T-cell (primary cell): ENCODE data around the gene SLC4A11. TPM values are rescaled to one million over a fixed set of nuclear protein-coding genes. Genes with fewer than 3 reads are reported as not detected.

ENCODE experiments used
- ATAC-seq, 4 experiments: fragments of 200-7000 bp in 3 of 4; fragments of 150-1000 bp in 1 of 4; cut with Tn5 transposase; replicated peaks in 1 of 4; 1 replicate in 3 of 4; 2 replicates in 1 of 4; pipeline ENCODE4 v1.10.0; 2021; ENCODE audit warnings: moderate library complexity in 3 of 4, mild to moderate bottlenecking in 2 of 4, moderate number of reproducible peaks in 1 of 4
- CTCF ChIA-PET, 2 donors: fragments of 300-600 bp; sonication (Branson Sonifier 250); formaldehyde crosslinking; loops; one replicate each; lab custom pipeline; 2022; ENCODE audit warnings: antibody characterized with exemption in 2 of 2; lab: Charles Lee
- POLR2A ChIA-PET, 2 donors: fragments of 300-600 bp; sonication (Branson Sonifier 250); formaldehyde crosslinking; loops; one replicate each; lab custom pipeline; 2022; ENCODE audit warnings: antibody characterized with exemption in 2 of 2; lab: Charles Lee
- DNase-seq, 35 experiments: peaks; one replicate each; pipeline versions ENCODE4 v3.0.0 to v3.0.0-alpha.2; 2013 to 2023
- H3K27ac ChIP-seq: one replicate; pipeline ENCODE4 v1.5.1; 2013; ENCODE audit warnings: low read length
- H3K27me3 ChIP-seq, 2 experiments: replicated peaks in 1 of 2; 1 replicate in 1 of 2; 2 replicates in 1 of 2; pipeline versions ENCODE4 v1.6.1 to v1.7.0; 2013; ENCODE audit warnings: low read length in 1 of 2, mixed read lengths in 1 of 2; ENCODE audit not compliant: control insufficient read depth in 2 of 2, insufficient read depth in 2 of 2; ENCODE audit errors: extremely low read depth in 1 of 2
- H3K36me3 ChIP-seq, 2 donors: 1 replicate in 1 of 2; 2 replicates in 1 of 2; pipeline versions ENCODE4 v1.6.1 to v1.7.0; 2013; ENCODE audit warnings: low read length in 1 of 2; ENCODE audit not compliant: control insufficient read depth in 2 of 2, insufficient read depth in 1 of 2; ENCODE audit errors: extremely low read depth in 1 of 2
- H3K4me1 ChIP-seq, 2 experiments: 1 replicate in 1 of 2; 2 replicates in 1 of 2; pipeline versions ENCODE4 v1.6.1 to v1.7.0; 2013; ENCODE audit warnings: low read length in 2 of 2, mixed read lengths in 1 of 2; ENCODE audit not compliant: insufficient read depth in 2 of 2, control insufficient read depth in 1 of 2; ENCODE audit errors: extremely low read depth in 1 of 2
- H3K4me3 ChIP-seq, 2 donors: 1 replicate in 1 of 2; 2 replicates in 1 of 2; pipeline versions ENCODE4 v1.5.1 to v1.7.0; 2013; ENCODE audit warnings: mild to moderate bottlenecking in 2 of 2, low read length in 1 of 2, moderate library complexity in 1 of 2; ENCODE audit not compliant: control insufficient read depth in 1 of 2; ENCODE audit errors: extremely low read depth in 1 of 2
- H3K9me3 ChIP-seq: 2 replicates; pipeline ENCODE4 v1.7.0; 2013
- H3K27ac Mint-ChIP-seq, 2 donors: one replicate each; pipeline ENCODE4 v1.8.0; 2020 to 2021; ENCODE audit warnings: mild to moderate bottlenecking in 2 of 2, mixed read lengths in 2 of 2
- H3K27me3 Mint-ChIP-seq, 2 donors: one replicate each; pipeline ENCODE4 v1.8.0; 2021 to 2022; ENCODE audit warnings: mixed read lengths in 2 of 2
- H3K36me3 Mint-ChIP-seq: one replicate; pipeline ENCODE4 v1.8.0; 2021; ENCODE audit warnings: mixed read lengths
- H3K4me1 Mint-ChIP-seq, 3 donors: one replicate each; pipeline ENCODE4 v1.8.0; 2020 to 2022; ENCODE audit warnings: mixed read lengths in 3 of 3, mild to moderate bottlenecking in 1 of 3
- H3K4me3 Mint-ChIP-seq, 3 donors: one replicate each; pipeline ENCODE4 v1.8.0; 2020 to 2022; ENCODE audit warnings: mild to moderate bottlenecking in 3 of 3, mixed read lengths in 3 of 3, moderate library complexity in 3 of 3
- H3K9me3 Mint-ChIP-seq, 3 donors: one replicate each; pipeline ENCODE4 v1.8.0; 2020 to 2022; ENCODE audit warnings: mixed read lengths in 3 of 3
- WGBS: methylation state at CpG from one replicate; pipeline ENCODE4 v1.1.5; 2013; ENCODE audit warnings: missing lambda C conversion rate; ENCODE audit not compliant: insufficient coverage; 5-methylcytosine and 5-hydroxymethylcytosine counted together
- total RNA-seq, 35 experiments: library from RNA in 6 of 35; stranded (reverse) in 6 of 35; fragments of 120-200 nt in 1 of 35; gene quantifications; one replicate each; pipeline versions ENCODE4 v1.2.1 to v1.2.4 and lab custom pipeline; 2013 to 2026

Gene SLC4A11
- total RNA-seq (1 to 10 TPM in 3 of 5 donors, under 1 TPM in 2; 0.43 to 3.9 (median 1.4) TPM), total RNA-seq (lab: John Stamatoyannopoulos, UW) (0 to 3.0 (median 0.72) reads per million in 29 experiments)
- 0.26 TPM for total RNA-seq (2013)

GRCh38 chr20:3239026-3239866, at the start of gene SLC4A11:
Gene SLC4A11 (minus strand): TSS chr20:3239190. CDS start chr20:3239137, 53 bp downstream.
- under 1% methylated on average over 107 of the region's 107 CpGs for WGBS
- Mint-ChIP-seq H3K36me3 (no peaks in the 10 kb centered on the region), H3K4me3 (peak within 1 kb of the TSS; percentile 83 to 95 (median 87)), H3K27me3 (peaks cover 34 to 44% of the 10 kb centered on the region in 2 donors), H3K27ac (no peak within 1 kb of the TSS), H3K4me1 (peaks cover 7 to 13% (median 12%) of the 10 kb centered on the region in 3 donors), H3K9me3 (no peaks in the 10 kb centered on the region)
- POLR2A ChIA-PET = interaction anchor here in 1 of 2 donors (0.6 kb wide), 1 partner anchor 145 kb away, joined by 3 read pairs; no protein-coding TSS in a partner anchor
- Histone ChIP-seq H3K9me3 (no peaks in the 10 kb centered on the region), H3K36me3 (no peaks in the 10 kb centered on the region), H3K4me1 (peaks cover 0 to 25% of the 10 kb centered on the region in 2 experiments), H3K4me3 (peak within 1 kb of the TSS; percentile 58 to 73), H3K27me3 (peaks cover 3 to 75% of the 10 kb centered on the region in 2 experiments), H3K27ac (no peak within 1 kb of the TSS)
- CTCF ChIA-PET = no interaction called here
- ATAC-seq = peak; percentile 61 to 72 (median 70)
- DNase-seq = peak in 8 of 35 experiments; percentile 11 to 45 (median 31)

DNA sequence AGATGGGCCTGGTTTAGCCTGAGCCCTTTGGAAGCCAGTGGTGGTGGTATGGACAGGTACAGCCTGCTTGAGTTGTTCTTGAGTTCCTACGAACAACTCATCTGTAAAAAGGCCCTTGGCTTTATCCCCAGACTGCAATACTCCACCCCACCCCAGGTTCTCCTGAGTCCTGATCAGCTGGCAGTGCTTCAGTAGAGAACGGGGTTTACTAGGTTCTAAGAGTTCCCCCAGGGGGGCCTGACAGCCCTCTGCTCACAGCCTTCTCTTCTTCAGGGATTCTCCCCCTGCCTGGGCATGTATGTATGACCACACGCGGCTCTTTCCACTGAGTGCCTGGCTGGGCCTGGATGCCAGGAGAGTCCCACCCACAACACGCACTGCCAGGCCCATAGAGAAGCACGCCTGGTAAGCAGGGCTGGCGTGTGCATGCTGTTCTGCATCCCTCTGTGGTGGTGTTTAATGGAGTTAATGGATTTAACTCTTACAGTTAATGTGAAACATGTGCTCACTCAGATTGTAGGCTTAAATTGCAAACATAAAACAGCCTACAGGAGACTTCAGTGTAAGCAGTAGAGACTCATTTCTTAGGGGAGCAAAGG, 44.3 kb upstream of the SLC4A11 start:
- no peaks in the 10 kb centered on the region for H3K4me1 ChIP-seq
- POLR2A ChIA-PET = no interaction called here
- no peaks in the 10 kb centered on the region for H3K27me3 ChIP-seq
- no peak for DNase-seq
- CTCF ChIA-PET = no interaction called here
- Mint-ChIP-seq H3K4me3 (no peak overlapping the region), H3K9me3 (no peaks in the 10 kb centered on the region), H3K27me3 (no peaks in the 10 kb centered on the region), H3K27ac (no peak overlapping the region), H3K4me1 (no peaks in the 10 kb centered on the region), H3K36me3 (peaks cover 21% of the 10 kb centered on the region)
- peaks cover 10 to 16% of the 10 kb centered on the region in 2 donors for H3K36me3 ChIP-seq
- H3K27ac ChIP-seq = no peak overlapping the region
- no peaks in the 10 kb centered on the region for H3K9me3 ChIP-seq
- no peak for ATAC-seq
- no peak overlapping the region for H3K4me3 ChIP-seq
- WGBS = 94% methylated on average over 2 of the region's 7 CpGs

DNA sequence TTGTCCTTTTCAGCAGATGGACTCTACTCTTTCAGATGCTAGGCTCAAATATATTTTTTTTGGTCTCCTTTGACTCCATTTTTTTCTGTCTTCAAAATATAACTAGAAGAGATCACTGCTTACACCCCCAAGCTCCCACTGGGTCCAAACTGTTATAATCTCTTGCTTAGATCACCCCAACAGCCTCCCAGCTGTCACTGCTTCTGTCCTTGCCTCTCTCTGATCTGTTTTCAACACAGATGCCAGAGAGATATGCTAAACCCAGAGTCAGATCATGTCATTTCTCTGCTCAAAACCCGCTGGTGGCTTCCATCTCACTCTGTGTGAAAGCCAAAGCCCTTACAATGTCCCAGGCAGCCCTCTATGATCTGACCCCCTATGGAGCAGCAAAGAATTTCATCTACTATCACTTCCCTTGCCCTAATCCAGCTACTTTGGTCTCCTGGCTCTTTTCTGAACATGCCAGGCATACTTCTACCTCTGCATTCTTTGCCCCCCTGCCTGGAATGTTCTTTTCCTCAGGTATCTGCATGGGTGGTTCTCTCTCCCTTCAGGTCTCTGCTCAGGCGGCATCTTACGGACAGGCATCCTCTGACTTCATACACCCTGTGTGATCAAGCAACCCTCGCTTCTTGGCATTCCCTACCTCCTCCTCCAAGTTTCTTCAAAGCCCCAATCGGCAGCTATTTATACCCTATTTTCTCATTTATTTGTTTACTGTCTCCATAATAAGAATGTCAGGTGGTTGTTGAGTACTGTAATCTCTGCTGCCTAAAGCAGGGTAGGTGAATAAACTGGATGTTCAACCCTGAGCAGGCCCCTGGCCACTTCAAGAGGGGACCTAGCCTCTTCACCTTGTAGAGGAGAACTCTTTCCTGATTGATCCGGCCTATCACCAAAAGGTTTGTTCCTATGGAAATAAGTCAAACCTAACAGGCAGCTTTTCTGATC, 43.6 kb upstream of the SLC4A11 start:
- Histone ChIP-seq H3K4me1 (no peaks in the 10 kb centered on the region), H3K9me3 (no peaks in the 10 kb centered on the region), H3K27ac (no peak overlapping the region), H3K4me3 (no peak overlapping the region), H3K36me3 (peaks cover 10 to 16% of the 10 kb centered on the region in 2 donors), H3K27me3 (no peaks in the 10 kb centered on the region)
- no peaks in the 10 kb centered on the region for H3K4me1 Mint-ChIP-seq
- no peaks in the 10 kb centered on the region for H3K27me3 Mint-ChIP-seq
- no peak for ATAC-seq
- H3K4me3 Mint-ChIP-seq = no peak overlapping the region
- CTCF ChIA-PET = no interaction called here
- DNase-seq = no peak
- peaks cover 26% of the 10 kb centered on the region for H3K36me3 Mint-ChIP-seq
- 98% methylated on average over 3 of the region's 6 CpGs for WGBS
- POLR2A ChIA-PET = no interaction called here
- no peak overlapping the region for H3K27ac Mint-ChIP-seq
- H3K9me3 Mint-ChIP-seq = no peaks in the 10 kb centered on the region

DNA sequence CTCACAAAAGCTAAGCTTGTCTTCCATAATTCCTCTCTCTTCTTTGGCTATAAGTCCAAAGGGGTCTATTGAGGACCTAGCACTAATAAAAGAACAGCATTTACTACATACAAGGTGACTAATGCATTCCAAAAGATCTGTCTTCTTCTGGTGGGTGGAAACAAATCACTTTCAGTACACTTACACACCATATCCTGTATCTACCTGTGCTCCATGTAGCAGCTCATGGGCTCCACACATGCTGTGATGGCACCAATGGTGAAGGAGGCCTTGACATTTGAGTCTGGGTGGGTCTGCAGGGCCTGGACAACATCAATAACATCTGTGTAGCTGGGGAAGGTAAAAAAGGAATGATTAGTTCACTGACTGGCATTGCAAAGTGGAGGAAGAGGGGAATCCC, 42.4 kb upstream of the SLC4A11 start:
- no peaks in the 10 kb centered on the region for H3K27me3 ChIP-seq
- DNase-seq (no peak), ATAC-seq (no peak)
- Mint-ChIP-seq H3K27me3 (no peaks in the 10 kb centered on the region), H3K9me3 (no peaks in the 10 kb centered on the region), H3K27ac (no peak overlapping the region), H3K4me1 (no peaks in the 10 kb centered on the region), H3K36me3 (peaks cover 33% of the 10 kb centered on the region), H3K4me3 (no peak overlapping the region)
- POLR2A ChIA-PET = no interaction called here
- H3K4me3 ChIP-seq = no peak overlapping the region
- H3K9me3 ChIP-seq = no peaks in the 10 kb centered on the region
- peaks cover 9 to 16% of the 10 kb centered on the region in 2 donors for H3K36me3 ChIP-seq
- no peak overlapping the region for H3K27ac ChIP-seq
- CTCF ChIA-PET = no interaction called here
- no peaks in the 10 kb centered on the region for H3K4me1 ChIP-seq

DNA sequence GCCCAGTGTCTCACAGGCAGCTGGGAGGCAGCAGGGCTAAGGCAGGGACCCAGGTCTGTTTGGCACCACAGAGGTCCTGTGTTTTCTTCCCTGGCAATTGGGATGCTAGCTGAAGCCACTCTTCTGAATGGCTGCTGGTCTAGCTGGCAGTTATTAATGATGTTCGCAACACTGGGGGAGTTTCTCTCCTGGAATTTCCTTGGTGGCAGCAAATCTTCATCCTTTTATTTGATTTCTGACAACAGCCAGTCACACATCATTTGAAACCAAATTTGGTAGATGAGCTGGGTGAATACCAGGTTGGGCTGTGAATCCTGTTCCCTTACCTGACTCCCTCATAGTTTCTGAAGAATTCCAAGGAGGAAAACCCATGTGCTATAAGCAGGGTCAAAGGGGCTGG, 40.8 kb upstream of the SLC4A11 start:
- Histone ChIP-seq H3K4me1 (no peaks in the 10 kb centered on the region), H3K27ac (no peak overlapping the region), H3K9me3 (no peaks in the 10 kb centered on the region), H3K36me3 (peaks cover 6 to 19% of the 10 kb centered on the region in 2 donors), H3K27me3 (no peaks in the 10 kb centered on the region), H3K4me3 (no peak overlapping the region)
- POLR2A ChIA-PET = no interaction called here
- DNase-seq (no peak), ATAC-seq (no peak)
- Mint-ChIP-seq H3K4me3 (no peak overlapping the region), H3K4me1 (no peaks in the 10 kb centered on the region), H3K9me3 (no peaks in the 10 kb centered on the region), H3K27ac (no peak overlapping the region), H3K27me3 (no peaks in the 10 kb centered on the region), H3K36me3 (peaks cover 38% of the 10 kb centered on the region)
- no CpG with 5 or more reads among the region's 1 CpG for WGBS
- CTCF ChIA-PET = interaction anchor here in 1 of 2 donors (0.6 kb wide), 1 partner anchor 719 kb away, joined by 3 read pairs; no protein-coding TSS in a partner anchor
